Kidney (tissue), 14 donors: ENCODE data around the gene DENND6B. TPM values are rescaled to one million over a fixed set of nuclear protein-coding genes. Genes with fewer than 3 reads are reported as not detected.

Source experiments
- DNase-seq, 5 donors: peaks; one replicate each; pipeline ENCODE4 v3.0.0-alpha.2; 2013 to 2020
- FAIRE-seq: peaks from 2 replicates; lab custom pipeline; 2012; peaks lifted over from hg19 to GRCh38; lab: Jason Lieb, UNC
- H3K27ac ChIP-seq, 2 donors: one replicate each; pipeline ENCODE4 v1.7.0; 2013; ENCODE audit warnings: low read depth in 2 of 2, low read length in 2 of 2, inconsistent platforms in 1 of 2
- H3K27me3 ChIP-seq: one replicate; pipeline ENCODE4 v1.7.1; 2013; ENCODE audit warnings: low read length, inconsistent platforms; ENCODE audit not compliant: control insufficient read depth, insufficient read depth
- H3K36me3 ChIP-seq, 3 donors: one replicate each; pipeline versions ENCODE4 v1.7.0 to v1.7.1; 2013; ENCODE audit warnings: low read length in 3 of 3, control low read depth in 1 of 3, inconsistent platforms in 1 of 3; ENCODE audit not compliant: insufficient read depth in 3 of 3, control insufficient read depth in 2 of 3
- H3K4me1 ChIP-seq, 3 donors: one replicate each; pipeline versions ENCODE4 v1.7.0 to v1.7.1; 2013; ENCODE audit warnings: low read length in 3 of 3, inconsistent platforms in 1 of 3, low read depth in 1 of 3; ENCODE audit not compliant: control insufficient read depth in 2 of 3, insufficient read depth in 2 of 3
- H3K4me3 ChIP-seq, 3 donors: one replicate each; pipeline versions ENCODE4 v1.7.0 to v1.8.1; 2013; ENCODE audit warnings: low read length in 3 of 3, control low read depth in 1 of 3, inconsistent platforms in 1 of 3
- H3K9ac ChIP-seq, 3 donors: one replicate each; pipeline versions ENCODE4 v1.7.0 to v1.7.1; 2013; ENCODE audit warnings: low read length in 3 of 3, control low read depth in 1 of 3, inconsistent platforms in 1 of 3
- H3K9me3 ChIP-seq, 3 donors: one replicate each; pipeline versions ENCODE4 v1.7.0 to v1.7.1; 2013; ENCODE audit warnings: low read length in 3 of 3, control low read depth in 1 of 3, inconsistent platforms in 1 of 3; ENCODE audit not compliant: control insufficient read depth in 2 of 3, insufficient read depth in 1 of 3
- intact Hi-C: fragments of 100-400 bp; cut with DNase I; formaldehyde crosslinking; loops from one replicate; pipeline ENCODE4 v1.11.1; 2022
- polyA plus RNA-seq: library from polyadenylated mRNA; stranded (reverse); fragments of 350-450 nt; fragmentation: Illumina TruSeq; extraction: RNeasy Lipid Tissue Mini Kit (QIAGEN cat#74804); gene quantifications from one replicate; pipeline ENCODE4 v1.2.3, GENCODE V29; 2014; ENCODE audit warnings: low read depth, low replicate concordance; ENCODE audit not compliant: insufficient read depth
- total RNA-seq: library from RNA; stranded (reverse); fragmentation: NEBNext Ultra II Directional; extraction: Animal tissue kit (Norgen Biotek cat#: 25700); gene quantifications from one replicate; pipeline ENCODE4 v1.2.1, GENCODE V29; 2021
- TF ChIP-seq, protein P1 (sequence below): IDR thresholded peaks from 3 replicates; pipeline ENCODE4 v1.5.1; 2012; ENCODE audit warnings: mild to moderate bottlenecking, moderate library complexity, borderline replicate concordance; ENCODE audit not compliant: insufficient read depth; ENCODE audit errors: extremely low read depth
- donor health status: control.
- donor health status: control.
- donor health status: control.
- donor health status: control.
- donor health status: control.
- donor health status: DM: yes; HTN: yes; CAD: no.
- donor health status: Normal renal cell carcinoma (clear cell type).

DENND6B gene
- total and polyA plus RNA-seq, 2 donors from 2014 or later, result 14.5 to 16.7 TPM

DNA sequence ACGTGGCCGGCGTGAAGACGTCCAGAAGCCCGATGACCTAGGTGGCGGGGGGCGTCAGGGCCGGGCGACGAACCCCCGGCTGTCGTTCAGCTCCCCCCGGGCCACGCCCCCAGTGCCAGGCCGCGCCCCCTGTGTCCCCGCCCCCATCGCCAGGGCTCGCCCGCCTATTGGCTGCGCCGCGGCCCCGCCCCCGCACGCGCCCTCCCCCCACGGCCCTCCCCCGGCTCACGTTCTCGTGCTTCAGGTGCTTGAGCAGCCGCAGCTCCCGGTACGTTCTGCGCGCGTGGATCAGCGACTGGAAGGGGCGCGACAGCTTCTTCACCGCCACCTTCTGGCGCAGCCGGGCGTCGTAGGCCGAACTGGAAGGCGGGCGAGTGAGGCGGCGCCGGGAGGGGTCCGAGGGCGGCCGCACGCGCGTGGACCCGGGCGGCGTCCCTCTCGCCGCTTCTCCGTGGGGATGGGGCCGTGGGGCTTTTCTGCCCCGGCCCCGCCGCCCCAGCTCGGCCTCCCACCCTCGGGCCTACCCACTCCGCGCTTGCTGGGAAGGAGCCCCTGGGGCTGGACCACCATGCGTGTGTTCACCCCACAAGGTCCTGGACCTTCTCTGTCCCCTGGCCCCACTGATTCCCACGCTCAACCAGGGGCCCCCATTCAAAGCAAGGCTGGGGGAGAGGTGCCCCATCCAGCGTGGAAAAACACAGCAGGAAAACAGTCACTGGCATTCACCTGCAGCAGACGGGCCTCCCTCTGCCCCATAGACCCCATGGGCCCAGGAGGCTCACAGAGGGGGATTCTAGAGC, 59.0 kb downstream of the DENND6B start:
- H3K27ac ChIP-seq, result no peak overlapping the region
- peak in 4 of 5 donors; percentile 67 to 87 (median 76) for DNase-seq
- H3K27me3 ChIP-seq, result no peaks in the 10 kb centered on the region
- no peaks in the 10 kb centered on the region for H3K36me3 ChIP-seq
- no peak for FAIRE-seq
- no peak overlapping the region for H3K9ac ChIP-seq
- peaks cover 0 to 26% (median 4%) of the 10 kb centered on the region in 3 donors for H3K4me1 ChIP-seq
- TF ChIP-seq, protein P1, sequence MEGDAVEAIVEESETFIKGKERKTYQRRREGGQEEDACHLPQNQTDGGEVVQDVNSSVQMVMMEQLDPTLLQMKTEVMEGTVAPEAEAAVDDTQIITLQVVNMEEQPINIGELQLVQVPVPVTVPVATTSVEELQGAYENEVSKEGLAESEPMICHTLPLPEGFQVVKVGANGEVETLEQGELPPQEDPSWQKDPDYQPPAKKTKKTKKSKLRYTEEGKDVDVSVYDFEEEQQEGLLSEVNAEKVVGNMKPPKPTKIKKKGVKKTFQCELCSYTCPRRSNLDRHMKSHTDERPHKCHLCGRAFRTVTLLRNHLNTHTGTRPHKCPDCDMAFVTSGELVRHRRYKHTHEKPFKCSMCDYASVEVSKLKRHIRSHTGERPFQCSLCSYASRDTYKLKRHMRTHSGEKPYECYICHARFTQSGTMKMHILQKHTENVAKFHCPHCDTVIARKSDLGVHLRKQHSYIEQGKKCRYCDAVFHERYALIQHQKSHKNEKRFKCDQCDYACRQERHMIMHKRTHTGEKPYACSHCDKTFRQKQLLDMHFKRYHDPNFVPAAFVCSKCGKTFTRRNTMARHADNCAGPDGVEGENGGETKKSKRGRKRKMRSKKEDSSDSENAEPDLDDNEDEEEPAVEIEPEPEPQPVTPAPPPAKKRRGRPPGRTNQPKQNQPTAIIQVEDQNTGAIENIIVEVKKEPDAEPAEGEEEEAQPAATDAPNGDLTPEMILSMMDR, result peak; percentile 36
- H3K9me3 ChIP-seq, result no peaks in the 10 kb centered on the region
- peak overlapping the region in 1 of 3 donors; percentile 13 for H3K4me3 ChIP-seq
- intact Hi-C loops, result no loop called here

- H3K27ac ChIP-seq, result no peak overlapping the region
- TF ChIP-seq, protein P1, result no peak
- peaks cover 0 to 29% (median 4%) of the 10 kb centered on the region in 3 donors for H3K4me1 ChIP-seq
- H3K27me3 ChIP-seq, result no peaks in the 10 kb centered on the region
- no peaks in the 10 kb centered on the region for H3K36me3 ChIP-seq
- H3K9me3 ChIP-seq, result no peaks in the 10 kb centered on the region
- no peak overlapping the region for H3K4me3 ChIP-seq
- H3K9ac ChIP-seq, result no peak overlapping the region
- no peak for DNase-seq
- intact Hi-C loops, result no loop called here
- FAIRE-seq, result no peak
Measured at GRCh38 chr22:50266994-50267393, 59.8 kb downstream of the DENND6B start.

- DNase-seq, result no peak
- no peaks in the 10 kb centered on the region for H3K9me3 ChIP-seq
- H3K4me1 ChIP-seq, result peaks cover 0 to 19% (median 4%) of the 10 kb centered on the region in 3 donors
- TF ChIP-seq, protein P1, result no peak
- no peaks in the 10 kb centered on the region for H3K36me3 ChIP-seq
- H3K4me3 ChIP-seq, result no peak overlapping the region
- intact Hi-C loops, result loop anchor here (5.0 kb wide), 1 partner anchor 72 kb away; no protein-coding TSS in a partner anchor
- no peak for FAIRE-seq
- no peak overlapping the region for H3K9ac ChIP-seq
- H3K27ac ChIP-seq, result no peak overlapping the region
- no peaks in the 10 kb centered on the region for H3K27me3 ChIP-seq
Measured at GRCh38 chr22:50264946-50265669, 61.7 kb downstream of the DENND6B start.
